C4-2B (cell line): ENCODE measurements around the gene CYGB.

Source experiments
- ZFX ChIP-seq: fragments of 450-650 bp; IDR thresholded peaks from 2 replicates; pipeline ENCODE4 v1.6.1; 2017
- TF ChIP-seq, protein P1 (sequence below): fragments of 450-650 bp; conservative IDR thresholded peaks from 2 replicates; pipeline ENCODE4 v1.5.1; 2017; ENCODE audit warnings: mild to moderate bottlenecking

DNA sequence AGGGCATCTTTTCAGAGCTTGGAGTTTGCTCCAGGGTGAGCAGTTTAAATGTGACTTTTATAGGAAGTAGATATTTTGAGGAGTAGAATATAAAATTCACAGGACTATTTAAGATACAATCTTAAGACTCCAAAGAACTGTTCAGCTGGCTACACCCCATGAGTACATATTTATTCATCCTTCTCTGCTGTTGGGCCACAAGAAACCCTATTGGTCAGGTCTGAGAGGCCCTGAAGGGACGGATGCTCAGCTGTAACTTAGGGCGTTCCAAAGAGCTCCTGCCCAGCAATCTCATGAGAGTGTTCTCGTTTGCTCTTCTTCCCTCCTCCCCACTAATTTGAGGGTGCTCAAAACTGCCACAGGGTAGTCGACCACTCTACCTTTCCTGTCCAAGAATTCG, 40.9 kb upstream of the CYGB start:
- TF ChIP-seq, protein P1, sequence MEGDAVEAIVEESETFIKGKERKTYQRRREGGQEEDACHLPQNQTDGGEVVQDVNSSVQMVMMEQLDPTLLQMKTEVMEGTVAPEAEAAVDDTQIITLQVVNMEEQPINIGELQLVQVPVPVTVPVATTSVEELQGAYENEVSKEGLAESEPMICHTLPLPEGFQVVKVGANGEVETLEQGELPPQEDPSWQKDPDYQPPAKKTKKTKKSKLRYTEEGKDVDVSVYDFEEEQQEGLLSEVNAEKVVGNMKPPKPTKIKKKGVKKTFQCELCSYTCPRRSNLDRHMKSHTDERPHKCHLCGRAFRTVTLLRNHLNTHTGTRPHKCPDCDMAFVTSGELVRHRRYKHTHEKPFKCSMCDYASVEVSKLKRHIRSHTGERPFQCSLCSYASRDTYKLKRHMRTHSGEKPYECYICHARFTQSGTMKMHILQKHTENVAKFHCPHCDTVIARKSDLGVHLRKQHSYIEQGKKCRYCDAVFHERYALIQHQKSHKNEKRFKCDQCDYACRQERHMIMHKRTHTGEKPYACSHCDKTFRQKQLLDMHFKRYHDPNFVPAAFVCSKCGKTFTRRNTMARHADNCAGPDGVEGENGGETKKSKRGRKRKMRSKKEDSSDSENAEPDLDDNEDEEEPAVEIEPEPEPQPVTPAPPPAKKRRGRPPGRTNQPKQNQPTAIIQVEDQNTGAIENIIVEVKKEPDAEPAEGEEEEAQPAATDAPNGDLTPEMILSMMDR = no peak
- no peak for TF ChIP-seq ZFX
